A549 treated with AZD9567 at 1 μM for 4 hours (cell line): ENCODE measurements around the gene ZDHHC19. TPM values are rescaled to one million over a fixed set of nuclear protein-coding genes. Genes with fewer than 3 reads are reported as not detected.

Experiments used
- total RNA-seq: library from RNA; stranded (reverse); fragments of 200-300 nt; extraction: Qiagen RNA extraction; gene quantifications from 5 replicates; pipeline ENCODE4 v1.2.3, GENCODE V29; 2022; ENCODE audit not compliant: insufficient read depth

The ZDHHC19 gene, protein sequence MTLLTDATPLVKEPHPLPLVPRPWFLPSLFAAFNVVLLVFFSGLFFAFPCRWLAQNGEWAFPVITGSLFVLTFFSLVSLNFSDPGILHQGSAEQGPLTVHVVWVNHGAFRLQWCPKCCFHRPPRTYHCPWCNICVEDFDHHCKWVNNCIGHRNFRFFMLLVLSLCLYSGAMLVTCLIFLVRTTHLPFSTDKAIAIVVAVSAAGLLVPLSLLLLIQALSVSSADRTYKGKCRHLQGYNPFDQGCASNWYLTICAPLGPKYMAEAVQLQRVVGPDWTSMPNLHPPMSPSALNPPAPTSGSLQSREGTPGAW
- total RNA-seq: 0.11 to 0.34 TPM (median 0.21 TPM) in 4 of 5 replicates, not detected in the other

DNA sequence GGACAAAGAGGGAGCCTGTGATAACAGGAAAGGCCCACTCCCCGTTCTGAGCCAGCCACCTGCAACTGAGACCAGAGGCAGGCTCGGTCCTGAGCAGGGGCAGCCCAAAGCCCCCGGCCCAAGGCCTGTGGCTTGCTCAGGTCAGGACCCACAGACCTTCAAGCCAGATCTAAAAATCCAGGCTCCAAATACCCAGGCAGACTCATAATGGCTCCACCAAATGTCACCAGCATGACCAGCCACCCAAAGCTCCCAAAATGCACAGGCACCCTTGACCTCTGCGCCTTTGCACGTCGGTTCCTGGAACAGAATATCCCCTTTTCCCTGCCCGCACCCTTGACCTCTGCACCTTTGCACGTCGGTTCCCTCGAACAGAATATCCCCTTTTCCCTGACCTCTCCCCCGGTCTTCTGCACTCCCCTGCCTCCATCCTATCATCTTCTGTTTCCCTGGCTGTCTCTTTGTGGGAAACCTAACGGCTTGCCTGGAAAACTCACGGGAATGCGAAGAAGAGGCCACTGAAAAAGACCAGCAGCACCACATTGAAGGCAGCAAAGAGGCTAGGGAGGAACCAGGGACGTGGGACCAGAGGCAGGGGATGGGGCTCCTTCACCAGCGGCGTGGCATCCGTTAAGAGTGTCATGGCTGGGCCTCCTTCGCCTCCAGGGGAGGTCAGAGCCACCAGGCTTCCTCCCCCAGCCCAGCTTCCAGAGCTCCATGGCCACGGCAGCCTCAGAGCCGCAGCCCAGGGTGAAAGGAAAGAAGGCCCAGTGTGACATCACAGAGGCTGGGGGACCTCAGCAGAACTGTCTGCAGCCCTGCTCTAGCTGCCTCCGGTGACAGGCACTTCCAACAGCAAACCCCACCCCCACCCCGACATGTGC, at the start of gene ZDHHC19:
TSS of gene ZDHHC19 (minus strand) at position 728 of the 884 bp plus-strand sequence. CDS start at position 643, 85 bp downstream.

GRCh38 chr3:196216089-196216564, 4.9 kb upstream of the ZDHHC19 start, which contains the start of gene SLC51A:
TSS of gene SLC51A (plus strand) at chr3:196216534. CDS start at chr3:196216713, 179 bp downstream.

Other genes starting within 250 kb of the ZDHHC19 start
- 86.3 to 98.5 TPM (median 92.4 TPM) in 5 replicates for gene TFRC, start 129.3 kb downstream of the ZDHHC19 start, total RNA-seq
- not detected in 5 replicates for gene SLC51A, start 5.1 kb upstream of the ZDHHC19 start, total RNA-seq
- 29.5 to 48.7 TPM (median 35.0 TPM) in 5 replicates for gene PCYT1A, start 76.3 kb upstream of the ZDHHC19 start, total RNA-seq
- gene DYNLT2B, start 106.8 kb upstream of the ZDHHC19 start, total RNA-seq: 7.8 to 26.2 TPM (median 25.6 TPM) in 5 replicates
- 7.4 to 10.7 TPM (median 7.9 TPM) in 5 replicates for gene TM4SF19, start 127.0 kb upstream of the ZDHHC19 start, total RNA-seq
- gene UBXN7, start 221.0 kb upstream of the ZDHHC19 start, total RNA-seq: 6.5 to 11.0 TPM (median 8.7 TPM) in 5 replicates